Measurements from ENCODE around the gene LBH.

DNA sequence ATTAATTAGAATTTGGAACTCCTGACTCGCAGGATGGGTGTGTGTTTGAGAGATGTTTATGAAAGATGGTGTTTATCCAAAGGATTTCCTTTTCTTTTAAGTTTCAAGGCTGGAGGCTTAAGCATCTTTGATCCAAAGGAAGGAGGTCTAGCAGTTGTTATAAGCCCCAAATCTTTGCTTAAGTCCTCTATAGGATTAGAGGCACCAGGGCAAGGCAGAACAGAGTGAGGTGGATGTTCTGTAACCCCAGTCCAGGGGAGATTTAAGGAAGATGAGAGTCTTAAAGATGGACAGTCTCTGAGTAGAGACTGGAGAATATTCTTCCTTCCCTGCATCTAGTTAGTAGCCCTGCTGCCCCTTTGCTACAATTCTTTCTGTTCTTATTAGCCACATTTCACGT, 17.5 kb downstream of the LBH start:
- TF ChIP-seq, protein P1, sequence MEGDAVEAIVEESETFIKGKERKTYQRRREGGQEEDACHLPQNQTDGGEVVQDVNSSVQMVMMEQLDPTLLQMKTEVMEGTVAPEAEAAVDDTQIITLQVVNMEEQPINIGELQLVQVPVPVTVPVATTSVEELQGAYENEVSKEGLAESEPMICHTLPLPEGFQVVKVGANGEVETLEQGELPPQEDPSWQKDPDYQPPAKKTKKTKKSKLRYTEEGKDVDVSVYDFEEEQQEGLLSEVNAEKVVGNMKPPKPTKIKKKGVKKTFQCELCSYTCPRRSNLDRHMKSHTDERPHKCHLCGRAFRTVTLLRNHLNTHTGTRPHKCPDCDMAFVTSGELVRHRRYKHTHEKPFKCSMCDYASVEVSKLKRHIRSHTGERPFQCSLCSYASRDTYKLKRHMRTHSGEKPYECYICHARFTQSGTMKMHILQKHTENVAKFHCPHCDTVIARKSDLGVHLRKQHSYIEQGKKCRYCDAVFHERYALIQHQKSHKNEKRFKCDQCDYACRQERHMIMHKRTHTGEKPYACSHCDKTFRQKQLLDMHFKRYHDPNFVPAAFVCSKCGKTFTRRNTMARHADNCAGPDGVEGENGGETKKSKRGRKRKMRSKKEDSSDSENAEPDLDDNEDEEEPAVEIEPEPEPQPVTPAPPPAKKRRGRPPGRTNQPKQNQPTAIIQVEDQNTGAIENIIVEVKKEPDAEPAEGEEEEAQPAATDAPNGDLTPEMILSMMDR (IDR thresholded peaks at IDR 0.05), result no peak
- no peak for TF ChIP-seq POLR2A (IDR thresholded peaks at IDR 0.05)

Measured in thyroid gland (tissue), 4 donors.